Kidney epithelial cell (primary cell): ENCODE results near the gene AKAP13. TPM values are rescaled to one million over a fixed set of nuclear protein-coding genes. Genes with fewer than 3 reads are reported as not detected.
A peak's percentile ranks its signal among the peaks of the same experiment; 100 is the strongest.

Source experiments
- DNase-seq: peaks from one replicate; pipeline ENCODE4 v3.0.0-alpha.2; 2010; ENCODE audit warnings: low read depth
- H3K27me3 ChIP-seq: 2 replicates; pipeline ENCODE4 v1.6.0; 2011; ENCODE audit warnings: low read length; ENCODE audit not compliant: control insufficient read depth, insufficient read depth
- H3K36me3 ChIP-seq: 2 replicates; pipeline ENCODE4 v1.5.1; 2011; ENCODE audit warnings: low read length; ENCODE audit not compliant: control insufficient read depth, insufficient read depth
- H3K4me3 ChIP-seq: 2 replicates; pipeline ENCODE4 v1.5.1; 2011; ENCODE audit warnings: low read depth, mild to moderate bottlenecking, control low read depth, low read length
- total RNA-seq: library from RNA; depleted of rRNA; stranded (reverse); fragments of >200 nt; gene quantifications from 2 replicates; pipeline ENCODE4 v1.2.3, GENCODE V29; 2015
- TF ChIP-seq, protein P1 (sequence below): IDR thresholded peaks from 2 replicates; pipeline ENCODE4 v1.5.1; 2011; ENCODE audit warnings: mild to moderate bottlenecking, moderate library complexity, low read length, control low read depth, inconsistent platforms; ENCODE audit not compliant: insufficient read depth, poor library complexity, severe bottlenecking

Gene AKAP13
- total RNA-seq, 1 donor from 2014 or later = 54.0 TPM

- Histone ChIP-seq H3K36me3 (no peaks in the 10 kb centered on the region), H3K27me3 (no peaks in the 10 kb centered on the region), H3K4me3 (peak overlapping the region; percentile 89)
- TF ChIP-seq, protein P1, sequence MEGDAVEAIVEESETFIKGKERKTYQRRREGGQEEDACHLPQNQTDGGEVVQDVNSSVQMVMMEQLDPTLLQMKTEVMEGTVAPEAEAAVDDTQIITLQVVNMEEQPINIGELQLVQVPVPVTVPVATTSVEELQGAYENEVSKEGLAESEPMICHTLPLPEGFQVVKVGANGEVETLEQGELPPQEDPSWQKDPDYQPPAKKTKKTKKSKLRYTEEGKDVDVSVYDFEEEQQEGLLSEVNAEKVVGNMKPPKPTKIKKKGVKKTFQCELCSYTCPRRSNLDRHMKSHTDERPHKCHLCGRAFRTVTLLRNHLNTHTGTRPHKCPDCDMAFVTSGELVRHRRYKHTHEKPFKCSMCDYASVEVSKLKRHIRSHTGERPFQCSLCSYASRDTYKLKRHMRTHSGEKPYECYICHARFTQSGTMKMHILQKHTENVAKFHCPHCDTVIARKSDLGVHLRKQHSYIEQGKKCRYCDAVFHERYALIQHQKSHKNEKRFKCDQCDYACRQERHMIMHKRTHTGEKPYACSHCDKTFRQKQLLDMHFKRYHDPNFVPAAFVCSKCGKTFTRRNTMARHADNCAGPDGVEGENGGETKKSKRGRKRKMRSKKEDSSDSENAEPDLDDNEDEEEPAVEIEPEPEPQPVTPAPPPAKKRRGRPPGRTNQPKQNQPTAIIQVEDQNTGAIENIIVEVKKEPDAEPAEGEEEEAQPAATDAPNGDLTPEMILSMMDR = no peak
- DNase-seq = no peak
Observed at GRCh38 chr15:85380812-85381642, 624 bp downstream of the AKAP13 start.

GRCh38 chr15:85381850-85382751 is 1.7 kb downstream of the AKAP13 start:
- Histone ChIP-seq H3K36me3 (no peaks in the 10 kb centered on the region), H3K4me3 (peak overlapping the region; percentile 89), H3K27me3 (no peaks in the 10 kb centered on the region)
- DNase-seq = no peak
- TF ChIP-seq, protein P1 = no peak

DNA sequence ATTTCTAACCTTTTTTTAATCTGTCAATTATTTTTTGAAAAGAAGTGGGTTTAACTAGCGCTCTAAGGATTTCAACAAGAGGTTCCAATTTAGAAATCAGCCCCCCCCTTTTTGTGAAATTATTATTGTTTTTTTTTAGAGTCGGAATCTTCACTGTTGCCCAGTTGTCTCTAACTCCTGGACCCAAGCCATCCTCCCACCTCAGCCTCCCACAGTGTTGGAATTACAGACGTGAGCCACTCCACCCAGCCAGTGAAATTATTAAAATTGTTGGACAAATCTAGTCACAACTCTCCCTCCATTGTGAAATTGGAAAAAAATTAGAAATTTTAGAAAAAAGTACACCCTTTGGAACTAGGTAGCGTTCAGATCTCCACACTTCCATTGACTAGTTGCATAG is 2.5 kb downstream of the AKAP13 start:
- Histone ChIP-seq H3K36me3 (no peaks in the 10 kb centered on the region), H3K27me3 (no peaks in the 10 kb centered on the region), H3K4me3 (no peak overlapping the region)
- DNase-seq = no peak
- TF ChIP-seq, protein P1 = no peak

DNA sequence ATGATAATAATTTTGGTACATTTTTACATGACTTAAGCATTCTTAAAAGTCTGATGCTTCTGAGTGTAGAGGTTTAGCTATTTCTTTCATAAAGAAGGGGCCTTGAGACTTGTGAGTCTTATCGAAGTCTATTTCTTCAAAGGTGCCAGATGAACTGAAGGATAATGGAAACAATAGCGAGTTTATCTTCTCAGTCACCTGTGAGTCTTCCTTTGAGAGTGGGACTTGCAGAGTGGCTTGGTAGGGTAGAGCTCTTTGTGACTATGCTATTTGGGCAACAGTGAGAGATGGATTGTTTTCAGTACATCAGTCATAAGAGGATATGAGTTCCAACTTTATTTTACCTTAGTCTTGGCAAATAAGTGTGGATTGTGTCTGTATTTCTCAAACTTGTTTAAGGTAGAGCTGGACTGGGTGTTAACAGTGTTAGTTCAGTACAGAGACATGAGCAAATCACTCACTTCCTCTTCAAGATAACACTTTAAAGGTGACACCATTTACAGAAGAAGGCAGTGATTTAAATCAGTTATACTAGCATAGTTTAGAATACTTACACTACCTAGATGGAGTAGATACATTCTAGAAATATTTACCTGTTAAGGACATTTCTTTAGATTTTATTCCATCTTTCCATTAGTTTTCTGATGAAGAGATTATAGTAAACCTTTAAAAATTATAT is 3.2 kb downstream of the AKAP13 start:
- no peaks in the 10 kb centered on the region for H3K36me3 ChIP-seq

DNA sequence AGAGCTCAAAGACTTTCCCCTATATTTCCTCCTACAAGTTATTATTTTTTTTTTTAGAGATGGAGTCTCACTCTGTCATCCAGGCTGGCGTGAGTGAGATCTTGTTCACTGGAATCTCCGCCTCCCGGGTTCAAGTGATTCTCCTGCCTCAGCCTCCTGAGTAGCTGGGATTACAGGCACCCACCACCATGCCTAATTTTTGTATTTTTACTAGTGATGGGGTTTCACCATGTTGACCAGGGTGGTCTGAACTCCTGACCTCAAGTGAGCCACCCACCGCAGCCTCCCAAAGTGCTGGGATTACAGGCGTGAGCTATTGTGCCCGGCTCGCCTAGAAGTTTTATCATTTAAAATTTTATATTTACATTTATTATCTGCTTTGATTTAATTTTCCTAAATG is 5.9 kb downstream of the AKAP13 start:
- Histone ChIP-seq H3K27me3 (no peaks in the 10 kb centered on the region), H3K4me3 (no peak overlapping the region), H3K36me3 (no peaks in the 10 kb centered on the region)
- TF ChIP-seq, protein P1 = no peak
- no peak for DNase-seq

More for the DNA sequence above, 3.2 kb downstream of the AKAP13 start:
- DNase-seq = no peak
- no peak overlapping the region for H3K4me3 ChIP-seq
- H3K27me3 ChIP-seq = no peaks in the 10 kb centered on the region
- TF ChIP-seq, protein P1 = no peak
